Dermis microvascular lymphatic vessel endothelial cell (primary cell): ENCODE data around the gene QRFPR. TPM values are rescaled to one million over a fixed set of nuclear protein-coding genes. Genes with fewer than 3 reads are reported as not detected.
"Not testable (repeated sequence)": the region's sequence is repeated elsewhere in the genome, so short reads cannot be mapped to it uniquely, and the experiment has no call there.

Experiments
- DNase-seq, 2 donors: peaks; one replicate each; pipeline versions ENCODE4 v3.0.0 to v3.0.0-alpha.2; 2010; ENCODE audit warnings: low read depth in 2 of 2
- total RNA-seq: library from RNA; depleted of rRNA; stranded (reverse); fragments of >200 nt; gene quantifications from 2 replicates; pipeline ENCODE4 v1.2.1, GENCODE V29; 2014

QRFPR gene
- total RNA-seq = 0.13 and 0.90 TPM in 2 replicates

GRCh38 chr4:121380776-121381462 is at the start of gene QRFPR:
QRFPR (minus strand) TSS chr4:121381018; CDS start chr4:121380647, 371 bp downstream.
- DNase-seq = no peak

DNA sequence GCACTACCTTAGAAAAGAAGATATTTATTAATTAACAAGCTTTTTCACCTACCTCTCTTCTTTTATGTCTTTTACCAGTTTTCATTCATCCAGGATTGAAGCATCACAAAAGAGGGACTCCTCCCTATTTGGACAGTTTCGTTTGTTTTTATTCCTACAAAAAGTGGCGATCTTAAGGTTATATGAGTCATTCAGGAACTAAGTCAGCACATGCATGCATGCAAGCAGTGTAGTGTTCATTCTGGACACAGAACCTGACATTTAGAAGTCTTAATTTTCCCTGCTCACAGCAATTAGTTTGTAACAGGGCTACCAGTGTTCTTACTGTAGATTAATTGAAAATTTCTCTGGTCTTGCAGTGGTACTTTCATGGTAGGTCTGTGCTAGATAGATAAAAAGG is 47.9 kb upstream of the QRFPR start:
- peak in 1 of 2 donors; percentile 29 for DNase-seq

GRCh38 chr4:121421594-121421993 is 40.8 kb upstream of the QRFPR start:
- DNase-seq = peak; percentile 14 to 16

GRCh38 chr4:121411151-121411744 is 30.4 kb upstream of the QRFPR start:
- no peak for DNase-seq

GRCh38 chr4:121408567-121408966 is 27.7 kb upstream of the QRFPR start:
- DNase-seq = not testable (repeated sequence)

GRCh38 chr4:121400632-121401031 is 19.8 kb upstream of the QRFPR start:
- no peak for DNase-seq

- DNase-seq = no peak
These were observed 17.3 kb upstream of the QRFPR start for GRCh38 chr4:121397941-121398601.

DNA sequence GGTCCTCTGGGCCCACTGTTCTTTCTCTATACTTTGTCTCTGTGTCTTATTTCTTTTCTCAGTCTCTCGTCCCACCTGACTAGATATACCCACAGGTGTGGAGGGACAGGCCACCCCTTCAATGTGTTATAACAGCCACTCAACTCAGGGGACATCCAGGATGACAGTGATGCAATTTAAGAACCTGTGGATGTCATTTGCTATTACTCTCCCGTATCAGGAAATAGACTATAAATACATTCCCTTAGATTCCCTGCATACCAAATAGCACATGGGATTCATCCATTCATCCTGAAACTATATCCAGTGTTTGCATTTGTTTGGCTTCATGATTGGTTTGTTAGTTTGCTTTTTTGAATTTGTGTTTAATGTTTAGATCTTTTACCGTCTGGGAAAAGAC is 16.6 kb upstream of the QRFPR start:
- no peak for DNase-seq

GRCh38 chr4:121392426-121393086 is 11.7 kb upstream of the QRFPR start:
- DNase-seq = no peak

GRCh38 chr4:121390335-121390734 is 9.5 kb upstream of the QRFPR start:
- no peak for DNase-seq

DNA sequence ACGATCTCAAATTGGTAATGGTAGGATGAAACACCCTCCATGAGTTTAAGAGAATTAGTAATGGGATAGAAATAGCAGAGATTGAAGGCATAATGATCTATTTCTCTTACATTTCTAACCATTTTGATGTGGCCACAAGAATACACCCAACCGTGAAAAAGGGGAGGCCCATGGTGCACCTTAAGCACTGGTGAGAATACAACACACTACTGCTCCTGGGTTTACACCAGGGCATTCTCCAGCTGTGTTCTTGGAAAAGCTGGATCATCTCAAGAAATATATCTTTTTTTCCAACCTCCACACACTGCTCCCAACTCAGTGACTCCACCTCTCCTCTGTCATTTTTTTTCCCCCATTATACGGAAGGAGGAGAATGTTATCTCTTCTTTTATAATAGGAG is 1.5 kb downstream of the QRFPR start:
- no peak for DNase-seq

DNA sequence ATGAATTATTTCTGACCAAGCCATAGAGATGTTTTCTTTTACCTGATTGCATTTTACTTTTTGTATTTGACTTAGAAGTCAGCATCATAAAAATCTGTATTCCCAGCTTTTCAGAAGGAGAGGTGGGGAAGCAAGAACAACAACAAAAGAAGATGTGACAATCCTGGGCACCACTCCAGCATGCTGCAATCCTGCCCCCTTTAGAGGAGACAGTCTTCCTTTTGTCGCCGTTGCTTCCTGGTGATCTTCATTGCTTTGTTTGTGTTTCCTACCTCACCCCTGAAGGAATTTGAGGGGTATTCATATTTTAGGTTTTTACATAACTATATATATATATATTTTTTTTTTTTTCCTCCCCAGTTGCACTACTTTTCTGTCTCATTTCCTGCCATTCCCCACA is 3.7 kb downstream of the QRFPR start:
- DNase-seq = peak; percentile 7 to 14

DNA sequence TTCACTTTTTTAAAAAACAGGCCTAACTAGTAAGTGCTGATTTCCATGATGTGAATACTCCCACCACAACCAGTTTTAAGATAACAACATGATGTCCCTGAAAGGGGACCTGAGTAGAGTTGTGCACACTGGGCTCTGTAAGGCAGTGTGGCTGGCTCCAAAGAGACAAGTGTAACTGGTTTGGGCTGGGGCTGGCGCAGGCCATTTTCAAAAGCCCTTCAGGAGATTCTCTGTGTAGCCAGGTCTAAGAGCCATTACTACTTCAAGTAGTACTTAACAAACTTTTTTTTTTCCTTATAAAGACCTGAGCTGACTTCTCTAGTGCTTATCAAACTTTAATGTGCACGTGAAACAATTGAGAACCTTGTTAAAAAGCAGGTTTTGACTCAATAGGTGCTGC is 4.3 kb downstream of the QRFPR start:
- DNase-seq = no peak

- DNase-seq = no peak
These were observed 4.7 kb downstream of the QRFPR start for GRCh38 chr4:121376097-121376496.

- DNase-seq = no peak
These were observed 5.6 kb downstream of the QRFPR start for GRCh38 chr4:121375262-121375661.

DNA sequence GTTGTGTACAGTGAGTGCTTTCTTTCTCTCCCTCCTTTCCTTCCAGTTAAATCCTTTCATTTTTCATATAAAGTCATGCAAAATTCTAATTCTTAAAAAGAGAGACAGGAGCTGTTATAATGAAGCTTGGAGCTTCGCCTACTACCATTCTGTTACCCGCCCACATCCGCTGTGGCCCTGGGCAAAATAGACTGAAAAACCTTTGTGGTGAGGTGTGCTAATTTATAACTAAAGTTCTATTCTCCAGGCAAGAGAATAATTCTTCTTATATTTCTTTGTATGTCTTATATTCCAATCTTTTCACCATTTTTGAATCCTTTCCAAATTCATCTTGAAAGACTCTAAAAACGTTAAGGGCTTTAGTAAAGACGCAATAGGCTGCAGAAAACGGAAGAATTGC is 7.0 kb downstream of the QRFPR start:
- DNase-seq = no peak

DNA sequence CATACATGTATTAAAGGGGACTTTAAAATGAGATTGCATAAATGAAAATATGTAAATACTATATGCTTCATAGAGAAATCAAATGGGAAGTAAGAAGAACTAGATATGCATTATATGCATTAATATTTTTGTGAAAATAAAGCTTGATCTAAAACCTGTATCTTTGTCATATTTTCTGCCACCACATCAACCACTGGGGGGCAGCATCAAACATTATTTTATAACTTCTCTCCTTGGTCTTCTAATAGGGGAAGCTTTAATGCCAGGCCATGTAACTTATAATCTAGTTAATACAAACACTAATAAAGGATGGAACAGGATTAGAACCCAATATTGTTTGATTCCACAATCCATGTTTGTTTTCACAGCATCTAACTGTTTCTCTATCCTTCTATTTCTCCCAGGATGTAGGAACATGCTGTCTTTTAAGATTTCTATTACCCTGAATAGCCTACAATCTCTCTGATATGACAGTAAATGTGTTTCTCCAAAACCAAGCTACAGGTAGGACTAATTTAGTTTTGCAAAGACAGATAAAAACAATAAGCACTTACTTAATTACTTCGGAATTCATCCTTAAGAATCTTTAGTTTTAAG is 10.0 kb downstream of the QRFPR start:
- DNase-seq = peak; percentile 29 to 55

- no peak for DNase-seq
These were observed 20.3 kb downstream of the QRFPR start for GRCh38 chr4:121360495-121360894.

DNA sequence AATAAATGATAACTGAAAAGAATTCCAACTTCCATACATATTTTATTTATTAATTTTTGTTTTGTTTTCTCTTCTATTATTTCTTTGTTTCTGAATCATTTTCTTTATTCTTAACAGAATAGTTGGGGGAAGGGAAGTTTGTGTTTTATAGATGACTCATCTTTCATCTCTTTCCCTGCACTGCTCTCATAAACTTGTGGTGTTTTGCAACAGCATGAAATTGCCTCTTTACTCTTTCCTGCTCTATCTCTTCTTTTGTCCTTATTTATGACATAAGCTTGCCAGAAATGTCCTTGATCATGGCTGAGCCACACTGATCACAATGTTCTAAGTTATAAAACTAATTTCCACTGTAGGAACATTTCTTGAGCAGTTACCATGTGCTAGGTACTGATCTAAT is 22.3 kb downstream of the QRFPR start:
- DNase-seq = peak in 1 of 2 donors; percentile 10

DNA sequence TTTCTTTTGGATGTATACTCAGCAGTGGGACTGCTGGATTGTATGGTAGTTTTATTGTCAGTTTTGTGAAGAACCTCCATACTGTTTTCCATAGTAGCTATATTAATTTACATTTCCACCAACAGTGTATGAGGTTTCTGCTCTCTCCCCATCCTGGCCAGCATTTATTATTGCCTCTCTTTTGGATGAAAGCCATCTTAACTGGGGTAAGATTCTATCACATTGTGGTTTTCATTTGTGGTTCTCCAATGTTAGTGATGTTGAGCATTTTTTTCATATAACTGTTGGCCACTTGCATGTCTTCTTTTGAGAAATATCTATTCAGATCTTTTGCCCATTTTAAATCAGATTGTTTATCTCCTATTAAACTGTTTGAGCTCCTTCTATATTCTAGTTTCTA is 27.6 kb downstream of the QRFPR start:
- no peak for DNase-seq

GRCh38 chr4:121344098-121344497 is 36.7 kb downstream of the QRFPR start:
- DNase-seq = no peak

- no peak for DNase-seq
These were observed 40.6 kb downstream of the QRFPR start for GRCh38 chr4:121340247-121340646.
